ENCODE measurements around the gene PRDM9.
A peak's percentile ranks its signal among the peaks of the same experiment; 100 is the strongest.
"Not testable (repeated sequence)": the region's sequence is repeated elsewhere in the genome, so short reads cannot be mapped to it uniquely, and the experiment has no call there.

The PRDM9 gene

DNA sequence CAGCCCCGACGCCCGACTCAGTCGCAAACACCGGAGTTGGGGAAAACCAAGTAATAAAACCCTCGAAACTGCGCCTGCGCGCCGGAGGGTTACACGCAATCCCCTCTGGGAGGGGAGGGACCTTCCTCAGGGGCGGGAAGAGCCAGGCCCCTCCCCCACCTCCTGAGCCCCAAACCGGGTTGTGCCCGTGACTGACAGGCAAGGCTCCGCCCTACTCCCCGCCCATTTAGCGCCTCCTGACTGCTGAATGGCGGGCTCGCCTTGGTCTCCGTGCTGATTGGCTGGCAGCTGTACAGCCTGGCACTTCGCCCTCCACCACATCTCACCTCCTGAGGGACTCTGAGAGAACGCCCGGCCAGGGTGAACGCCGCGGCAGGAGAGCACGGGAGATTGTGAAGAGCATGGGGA lies at the start of gene PRDM9:
Gene PRDM9 (plus strand): TSS at position 332 of the 408 bp plus-strand sequence. CDS start 1,425 bp downstream, outside the sequence.
- DNase-seq = peak; percentile 94

DNA sequence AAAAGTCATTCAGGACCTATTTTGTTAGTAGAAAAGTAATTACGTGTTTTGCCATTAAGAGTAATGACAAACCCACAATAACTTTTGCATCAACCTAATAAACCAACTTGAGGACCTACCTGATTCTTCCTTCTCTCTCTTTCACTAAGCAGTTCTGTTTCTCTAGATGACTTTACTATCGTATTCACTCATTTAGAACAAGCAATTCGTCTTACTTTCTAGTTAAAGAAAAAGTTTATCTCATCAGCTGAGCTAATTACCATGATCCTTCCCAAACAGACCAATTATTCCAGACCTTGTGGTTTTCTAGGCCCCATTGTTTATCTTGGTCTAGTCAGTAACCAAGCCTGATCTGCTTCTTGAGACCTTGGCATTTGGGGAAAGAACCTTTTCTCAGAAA lies 49.6 kb upstream of the PRDM9 start:
- no peak for DNase-seq

DNA sequence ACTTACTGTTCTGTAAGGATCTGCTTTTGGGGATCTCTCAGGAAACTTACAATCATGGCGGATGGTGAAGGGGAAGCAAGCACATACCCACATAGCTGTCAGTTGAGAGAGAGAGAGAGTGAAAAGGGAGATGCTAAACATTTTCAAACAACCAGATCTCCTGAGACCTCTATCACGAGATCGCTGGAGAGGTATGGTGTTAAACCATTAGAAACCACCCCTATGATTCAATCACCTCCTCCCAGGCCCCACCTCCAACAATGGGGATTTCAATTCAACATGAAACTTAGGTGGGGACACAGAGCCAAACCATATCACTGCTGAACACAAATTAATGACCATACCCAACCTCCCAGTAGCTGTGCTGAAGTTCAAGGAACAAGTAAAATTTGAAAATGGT lies 48.2 kb upstream of the PRDM9 start:
- no peak for DNase-seq

DNA sequence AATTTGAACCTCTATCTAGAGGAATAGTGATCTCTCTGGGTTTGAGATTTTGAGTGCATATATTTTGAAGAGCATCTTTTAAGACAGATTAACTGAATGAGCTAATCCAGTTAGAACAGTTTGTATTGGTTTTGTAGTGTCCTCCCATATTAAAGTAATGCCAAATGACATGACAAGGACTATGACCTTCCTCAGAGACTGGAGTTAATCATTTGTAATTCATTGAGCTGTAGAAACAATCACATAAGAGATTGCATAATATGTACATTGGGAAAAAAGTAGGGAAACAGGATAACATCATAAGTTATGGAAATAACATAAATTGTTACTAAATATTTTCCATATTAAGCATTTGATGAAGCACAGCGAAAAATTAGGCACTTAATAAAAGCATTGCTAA lies 45.8 kb upstream of the PRDM9 start:
- no peak for DNase-seq

DNA sequence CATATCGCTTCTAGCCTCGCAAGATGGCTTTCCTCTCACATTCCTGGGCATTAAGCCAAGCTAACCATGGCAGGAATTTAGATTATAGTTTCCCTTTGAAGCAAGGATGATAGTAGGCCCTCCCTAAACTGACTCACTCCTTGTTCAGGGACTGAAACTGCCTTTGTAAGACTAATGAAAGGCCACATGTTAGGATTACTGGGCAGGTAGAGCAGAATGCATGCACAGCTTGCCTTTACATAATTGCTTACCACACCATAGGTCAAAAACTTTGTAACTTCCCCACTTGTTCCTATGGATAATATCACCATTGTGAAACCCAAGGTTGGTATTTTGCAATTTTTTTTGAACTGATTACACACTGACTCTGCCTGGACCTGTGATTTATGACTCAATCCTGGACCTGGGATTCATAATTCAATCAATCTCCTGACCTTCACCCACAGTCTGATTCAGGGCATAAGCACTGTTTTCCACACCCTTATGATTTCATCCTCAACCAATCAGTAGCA lies 41.0 kb upstream of the PRDM9 start:
- DNase-seq = no peak

DNA sequence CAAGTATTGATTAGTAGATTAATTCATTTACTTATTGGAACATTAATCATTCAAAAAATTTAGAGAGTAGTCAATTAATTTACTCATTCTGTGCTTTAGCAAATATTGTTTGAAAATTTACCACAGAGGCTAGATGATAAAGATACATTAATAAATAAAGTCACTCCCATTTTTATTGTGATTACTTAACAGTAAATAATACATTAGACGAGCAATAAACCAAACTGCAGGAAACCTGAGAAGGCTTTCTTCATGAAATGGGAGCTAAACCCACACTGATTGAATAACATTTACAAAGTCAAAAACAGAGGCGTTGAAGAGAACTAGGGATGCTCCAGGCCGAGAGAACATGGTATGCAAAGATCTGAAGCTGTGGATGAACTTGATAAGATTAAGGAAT lies 38.8 kb upstream of the PRDM9 start:
- DNase-seq = no peak

DNA sequence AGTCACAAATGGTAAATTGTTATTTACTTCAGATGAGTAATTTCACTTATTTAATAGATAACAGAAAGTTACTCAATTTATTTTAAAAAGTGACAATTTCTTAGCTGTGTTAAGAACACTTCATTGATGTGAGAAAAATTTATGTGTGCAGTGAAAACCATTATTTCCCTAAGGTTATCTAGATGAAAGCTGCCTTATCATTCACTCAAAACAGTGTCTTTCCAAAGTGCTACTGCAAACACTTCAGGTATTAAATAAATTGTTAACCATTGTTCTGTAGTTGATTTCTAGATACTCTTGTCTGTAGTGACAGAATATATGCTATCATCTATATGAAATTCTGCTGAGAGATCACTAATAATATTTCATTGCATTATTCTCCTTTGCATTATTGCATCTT lies 33.5 kb upstream of the PRDM9 start:
- DNase-seq = no peak

DNA sequence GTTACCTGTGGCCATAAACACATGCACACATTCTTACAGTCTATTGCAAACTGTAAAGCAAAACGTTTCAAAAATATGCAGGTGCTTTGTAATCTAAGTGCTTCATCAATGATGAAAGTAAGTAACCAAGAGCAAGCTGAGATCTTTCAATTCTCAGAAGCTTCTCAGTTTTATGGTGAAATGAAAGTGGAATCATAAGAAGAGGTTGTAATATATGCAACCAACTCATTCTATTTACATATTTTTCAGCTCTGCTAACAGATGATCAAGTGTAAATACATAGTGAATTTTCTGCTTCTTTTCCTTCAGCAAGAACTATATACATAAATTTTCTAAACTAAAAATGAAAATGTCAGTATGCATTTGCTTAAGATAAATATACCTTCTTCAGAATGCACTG lies 33.1 kb upstream of the PRDM9 start:
- no peak for DNase-seq

DNA sequence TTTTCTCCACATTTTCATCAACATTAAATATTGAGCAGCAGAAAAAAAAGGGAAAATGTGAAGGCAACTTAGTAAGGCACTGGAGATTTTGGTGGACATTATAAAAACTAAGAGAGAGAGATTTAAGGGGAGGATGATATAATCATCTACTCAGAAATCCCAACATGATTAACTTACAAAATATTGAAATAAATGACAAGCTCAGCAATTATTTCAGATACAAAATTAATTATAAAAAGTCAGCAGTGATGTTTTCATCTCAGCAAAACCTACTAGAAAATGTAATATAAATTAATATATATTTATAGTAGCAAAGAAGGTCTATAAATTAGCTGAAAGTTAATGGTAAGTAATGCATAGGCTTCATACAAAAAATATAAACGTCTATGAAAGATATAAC lies 30.8 kb upstream of the PRDM9 start:
- no peak for DNase-seq

DNA sequence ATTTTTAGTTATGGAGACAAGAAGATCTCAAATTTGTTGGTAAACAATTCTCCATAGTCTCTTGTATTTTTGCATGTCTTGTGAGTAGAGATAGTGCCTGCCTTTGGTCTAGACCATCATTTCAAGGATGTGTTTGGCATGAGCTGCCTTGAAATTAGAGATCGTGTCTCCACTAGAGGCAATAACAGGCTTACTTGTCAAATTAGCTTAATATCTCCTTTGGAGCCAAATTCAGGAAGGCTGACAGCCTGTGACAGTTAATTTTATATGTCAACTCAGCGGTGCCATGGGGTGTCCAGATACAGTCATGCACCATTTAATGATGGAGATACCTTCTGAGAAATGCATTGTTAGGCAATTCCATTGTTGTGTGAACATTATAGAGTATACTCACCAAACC lies 24.8 kb upstream of the PRDM9 start:
- no peak for DNase-seq

DNA sequence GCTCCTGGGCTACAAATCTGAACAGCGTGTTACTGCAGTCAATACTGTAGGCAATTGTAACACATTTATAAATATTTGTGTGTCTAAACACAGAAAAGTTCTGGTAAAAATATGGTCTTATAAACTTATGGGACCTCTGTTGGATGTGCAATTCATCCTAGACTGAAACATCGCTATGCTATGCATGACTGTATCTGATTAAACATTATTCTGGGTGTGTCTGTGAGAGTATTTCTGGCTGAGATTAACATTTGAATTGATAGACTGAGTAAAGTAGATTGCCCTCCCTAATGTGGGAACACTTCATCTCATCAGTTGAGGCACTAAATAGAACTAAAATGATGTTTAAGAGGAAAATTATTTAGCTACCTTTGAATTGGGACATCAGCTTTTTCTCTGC lies 24.3 kb upstream of the PRDM9 start:
- no peak for DNase-seq

DNA sequence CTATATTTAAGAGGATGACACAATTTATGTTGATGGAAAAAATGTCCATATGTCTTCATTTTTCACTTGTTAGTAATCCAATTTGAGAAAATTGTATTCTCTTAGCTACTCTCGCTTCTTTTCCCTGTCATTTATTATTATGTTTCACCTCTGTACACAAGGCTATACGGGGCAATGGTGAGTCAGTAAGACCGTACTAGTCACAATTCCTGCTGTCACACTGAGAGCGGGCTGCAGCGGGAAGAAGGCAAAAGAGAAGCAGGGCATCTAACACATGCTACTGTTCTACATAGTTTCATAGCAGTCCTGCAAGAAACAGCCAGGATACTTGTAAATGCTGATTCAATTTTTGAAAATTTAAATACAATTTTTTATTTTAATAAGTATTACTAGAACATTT lies 23.3 kb upstream of the PRDM9 start:
- DNase-seq = no peak

DNA sequence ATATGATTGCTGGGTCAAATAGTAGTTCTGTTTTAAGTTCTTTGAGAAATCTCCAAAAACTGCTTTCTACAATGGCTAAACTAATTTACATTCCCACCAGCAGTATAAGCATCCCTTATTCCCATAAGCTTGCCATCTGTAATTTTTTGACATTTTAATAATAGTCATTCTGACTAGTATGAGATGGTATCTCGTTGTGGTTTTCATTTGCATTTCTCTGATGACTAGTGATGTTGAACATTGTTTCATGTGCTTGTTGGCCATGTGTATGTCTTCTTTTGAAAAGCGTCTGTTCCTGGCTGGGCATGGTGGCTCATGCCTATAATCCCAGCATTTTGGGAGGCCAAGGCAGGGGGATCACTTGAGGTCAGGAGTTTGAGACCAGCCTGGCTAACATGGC lies 21.2 kb upstream of the PRDM9 start:
- DNase-seq = not testable (repeated sequence)

DNA sequence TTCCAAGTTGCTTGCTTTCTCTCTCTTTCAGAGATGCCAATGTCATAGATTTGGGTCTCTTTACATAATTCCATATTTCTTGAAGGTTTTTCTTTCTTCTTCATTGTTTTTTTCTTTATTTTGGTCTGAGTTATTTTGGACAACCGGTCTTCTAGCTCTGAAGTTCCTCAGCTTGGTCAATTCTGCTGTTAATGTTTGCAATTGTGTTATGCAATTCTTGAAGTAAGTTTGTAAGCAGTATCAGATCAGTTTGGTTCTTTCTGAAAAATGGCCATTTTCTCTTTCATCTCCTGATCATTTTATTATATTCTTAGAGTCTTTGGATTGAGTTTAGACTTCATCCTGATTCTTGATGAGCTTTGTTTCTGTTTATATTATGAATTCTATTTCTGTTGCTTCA lies 16.4 kb upstream of the PRDM9 start:
- DNase-seq = no peak

DNA sequence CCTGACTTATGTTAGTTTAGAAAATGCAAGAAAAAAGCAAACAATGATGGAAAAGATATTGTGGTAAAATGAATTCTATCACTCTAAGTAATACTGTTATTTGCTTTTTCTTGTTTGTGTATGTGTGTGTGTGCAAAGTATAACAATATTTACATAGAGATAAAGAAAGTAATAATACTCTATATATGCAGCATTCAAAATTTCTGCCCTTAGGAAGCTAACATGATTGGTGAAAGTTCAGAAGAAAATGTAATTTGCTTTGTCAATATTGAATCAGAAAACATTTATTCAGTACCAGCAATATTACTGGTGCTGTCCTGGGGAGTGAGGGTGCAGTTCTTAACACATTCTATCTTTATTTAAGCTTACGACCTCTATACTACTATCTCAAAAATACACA lies 12.9 kb upstream of the PRDM9 start:
- no peak for DNase-seq

DNA sequence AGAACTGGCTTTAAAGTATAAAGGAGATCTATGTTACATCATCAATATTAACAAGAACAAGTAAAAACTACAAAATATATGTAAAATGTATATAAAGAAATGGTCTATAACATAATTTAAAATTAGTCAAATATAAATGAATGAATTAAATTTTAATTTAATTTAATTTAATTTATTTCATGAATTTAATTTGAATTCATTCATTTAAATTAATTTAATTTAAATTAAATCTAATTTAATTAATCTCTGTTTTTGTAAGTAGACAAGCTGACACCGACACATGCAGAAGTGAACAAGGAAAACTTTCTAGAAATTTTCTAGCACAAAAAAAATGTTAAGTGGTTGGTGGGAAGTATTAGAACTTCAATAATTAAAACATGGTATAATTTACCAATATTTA lies 10.8 kb upstream of the PRDM9 start:
- no peak for DNase-seq

DNA sequence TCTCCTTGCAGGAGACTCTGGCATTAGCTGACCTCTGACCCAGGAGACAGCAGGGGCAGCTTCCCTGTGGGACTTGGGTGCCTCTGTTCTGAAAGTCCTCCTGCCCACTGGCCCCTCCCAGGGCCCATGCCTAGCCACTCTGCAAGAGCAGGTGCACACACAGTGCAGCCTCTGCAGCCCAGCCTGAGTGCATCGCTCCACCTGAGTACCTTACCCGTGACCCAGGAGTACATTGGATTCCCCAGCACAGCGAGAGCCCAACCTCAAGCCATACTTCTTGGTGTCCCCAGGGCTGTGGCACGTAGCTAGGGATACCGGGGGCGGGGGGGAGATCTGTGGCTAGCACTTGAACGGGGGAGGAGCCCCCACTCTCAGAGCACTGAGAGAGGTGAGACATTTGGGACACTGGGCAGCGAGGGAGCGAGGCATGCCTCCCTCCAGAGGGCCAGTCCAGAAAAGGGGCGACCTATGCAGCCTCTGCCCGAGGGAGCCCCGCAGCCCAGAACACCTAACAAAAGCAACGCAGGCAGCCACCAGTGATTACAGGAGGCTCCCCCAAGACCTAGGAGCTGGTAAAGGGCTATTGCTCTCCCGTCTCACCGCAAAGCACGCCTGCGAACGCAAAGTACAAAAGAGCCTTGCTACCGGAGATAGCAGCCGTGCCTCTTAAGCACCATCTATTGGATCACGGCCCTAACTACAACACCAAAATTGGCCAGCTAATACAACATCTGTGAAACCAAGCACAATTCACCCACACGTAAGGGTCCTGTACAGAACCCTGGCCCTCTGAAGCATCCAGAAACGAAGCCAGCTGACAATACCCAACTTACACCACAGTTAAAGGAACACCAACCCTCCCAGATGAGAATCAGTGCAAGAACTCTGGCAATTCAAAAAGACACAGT lies 826 bp upstream of the PRDM9 start:
- peak; percentile 81 for DNase-seq

DNA sequence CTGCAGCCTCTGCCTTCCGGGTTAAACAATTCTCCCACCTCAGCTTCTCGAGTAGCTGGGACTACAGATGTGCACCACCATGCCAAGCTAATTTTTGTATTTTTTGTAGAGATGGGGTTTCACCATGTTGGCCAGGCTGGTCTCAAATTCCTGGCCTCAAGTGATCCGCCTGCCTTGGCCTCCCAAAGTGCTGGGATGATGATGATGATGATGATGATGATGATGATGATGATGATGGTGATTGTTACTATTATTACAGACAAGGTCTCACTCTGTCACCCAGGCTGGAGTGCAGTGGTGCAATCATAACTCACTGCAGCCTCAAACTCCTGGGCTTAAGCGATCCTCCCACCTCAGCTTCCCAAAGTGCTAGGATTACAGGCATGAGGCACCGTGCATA lies 3.0 kb downstream of the PRDM9 start:
- DNase-seq = not testable (repeated sequence)

DNA sequence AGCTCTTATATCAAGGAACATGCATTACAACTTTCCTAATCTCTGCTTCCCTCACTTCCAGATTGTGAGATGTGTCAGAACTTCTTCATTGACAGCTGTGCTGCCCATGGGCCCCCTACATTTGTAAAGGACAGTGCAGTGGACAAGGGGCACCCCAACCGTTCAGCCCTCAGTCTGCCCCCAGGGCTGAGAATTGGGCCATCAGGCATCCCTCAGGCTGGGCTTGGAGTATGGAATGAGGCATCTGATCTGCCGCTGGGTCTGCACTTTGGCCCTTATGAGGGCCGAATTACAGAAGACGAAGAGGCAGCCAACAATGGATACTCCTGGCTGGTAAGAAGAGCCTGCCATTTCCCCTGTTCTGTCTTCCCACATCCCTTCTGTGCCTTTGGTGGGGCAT lies 15.1 kb downstream of the PRDM9 start:
- no peak for DNase-seq

DNA sequence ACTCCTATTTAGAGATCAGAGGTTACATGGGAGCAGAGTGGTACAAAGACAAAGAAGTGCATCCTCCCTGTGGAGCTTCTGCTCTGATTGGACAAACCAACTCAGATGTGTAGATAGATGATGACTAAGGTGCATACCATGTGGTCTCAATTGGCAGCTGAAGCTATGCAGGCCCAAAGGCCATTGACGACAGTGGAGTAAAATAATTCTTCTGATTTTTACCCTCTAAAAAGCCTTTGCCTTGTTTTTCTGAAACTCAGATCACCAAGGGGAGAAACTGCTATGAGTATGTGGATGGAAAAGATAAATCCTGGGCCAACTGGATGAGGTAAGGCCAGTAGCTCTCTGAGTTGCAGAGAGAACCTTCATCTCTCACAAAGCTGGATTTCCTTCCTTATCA lies 15.6 kb downstream of the PRDM9 start:
- DNase-seq = no peak

DNA sequence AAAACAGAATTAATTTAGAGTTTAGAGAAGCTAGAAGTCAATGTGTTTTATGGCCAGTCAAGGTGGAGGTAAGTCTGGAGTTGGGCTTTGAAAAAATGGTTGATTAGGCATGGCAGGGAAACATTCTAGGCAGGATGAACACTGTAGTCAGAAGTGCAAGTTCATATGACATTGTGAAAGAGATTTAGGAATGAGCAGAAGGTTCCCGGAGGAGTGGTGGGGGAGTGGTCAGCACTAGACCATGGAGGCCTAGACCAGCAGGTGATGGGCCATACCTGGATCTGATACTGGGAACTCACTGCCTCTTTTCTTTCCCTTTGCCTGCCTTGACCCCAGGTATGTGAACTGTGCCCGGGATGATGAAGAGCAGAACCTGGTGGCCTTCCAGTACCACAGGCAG lies 16.6 kb downstream of the PRDM9 start:
- DNase-seq = no peak

DNA sequence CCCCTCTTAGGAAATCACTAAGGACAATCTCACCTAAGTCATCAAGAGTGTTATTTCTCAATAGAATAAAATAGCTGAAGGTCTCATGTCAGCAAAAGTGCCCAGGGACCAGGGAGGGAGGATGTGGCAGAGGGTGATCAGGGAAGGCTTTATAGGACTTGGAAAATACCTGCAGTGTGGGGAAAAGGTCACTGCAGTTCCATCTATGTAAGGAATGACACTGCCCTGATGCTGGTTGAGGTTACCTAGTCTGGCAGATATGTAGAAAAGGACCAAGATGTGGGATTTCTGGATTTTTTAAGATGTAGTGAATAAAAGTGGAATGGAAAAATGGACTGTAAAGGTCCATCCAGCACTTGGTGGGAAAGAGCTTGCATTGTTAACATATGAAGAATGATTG lies 18.3 kb downstream of the PRDM9 start:
- no peak for DNase-seq

DNA sequence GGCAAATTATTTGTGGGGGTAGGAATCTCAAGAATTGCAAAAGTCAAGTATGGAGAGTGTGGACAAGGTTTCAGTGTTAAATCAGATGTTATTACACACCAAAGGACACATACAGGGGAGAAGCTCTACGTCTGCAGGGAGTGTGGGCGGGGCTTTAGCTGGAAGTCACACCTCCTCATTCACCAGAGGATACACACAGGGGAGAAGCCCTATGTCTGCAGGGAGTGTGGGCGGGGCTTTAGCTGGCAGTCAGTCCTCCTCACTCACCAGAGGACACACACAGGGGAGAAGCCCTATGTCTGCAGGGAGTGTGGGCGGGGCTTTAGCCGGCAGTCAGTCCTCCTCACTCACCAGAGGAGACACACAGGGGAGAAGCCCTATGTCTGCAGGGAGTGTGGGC lies 19.2 kb downstream of the PRDM9 start:
- not testable (repeated sequence) for DNase-seq

DNA sequence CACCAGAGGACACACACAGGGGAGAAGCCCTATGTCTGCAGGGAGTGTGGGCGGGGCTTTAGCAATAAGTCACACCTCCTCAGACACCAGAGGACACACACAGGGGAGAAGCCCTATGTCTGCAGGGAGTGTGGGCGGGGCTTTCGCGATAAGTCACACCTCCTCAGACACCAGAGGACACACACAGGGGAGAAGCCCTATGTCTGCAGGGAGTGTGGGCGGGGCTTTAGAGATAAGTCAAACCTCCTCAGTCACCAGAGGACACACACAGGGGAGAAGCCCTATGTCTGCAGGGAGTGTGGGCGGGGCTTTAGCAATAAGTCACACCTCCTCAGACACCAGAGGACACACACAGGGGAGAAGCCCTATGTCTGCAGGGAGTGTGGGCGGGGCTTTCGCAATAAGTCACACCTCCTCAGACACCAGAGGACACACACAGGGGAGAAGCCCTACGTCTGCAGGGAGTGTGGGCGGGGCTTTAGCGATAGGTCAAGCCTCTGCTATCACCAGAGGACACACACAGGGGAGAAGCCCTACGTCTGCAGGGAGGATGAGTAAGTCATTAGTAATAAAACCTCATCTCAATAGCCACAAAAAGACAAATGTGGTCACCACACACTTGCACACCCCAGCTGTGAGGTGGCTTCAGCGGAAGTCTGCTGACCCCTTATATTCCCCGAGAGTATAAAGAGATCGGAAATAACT lies 20.0 kb downstream of the PRDM9 start:
- DNase-seq = not testable (repeated sequence)
